ENCODE data around the gene AKAP6.

DNA sequence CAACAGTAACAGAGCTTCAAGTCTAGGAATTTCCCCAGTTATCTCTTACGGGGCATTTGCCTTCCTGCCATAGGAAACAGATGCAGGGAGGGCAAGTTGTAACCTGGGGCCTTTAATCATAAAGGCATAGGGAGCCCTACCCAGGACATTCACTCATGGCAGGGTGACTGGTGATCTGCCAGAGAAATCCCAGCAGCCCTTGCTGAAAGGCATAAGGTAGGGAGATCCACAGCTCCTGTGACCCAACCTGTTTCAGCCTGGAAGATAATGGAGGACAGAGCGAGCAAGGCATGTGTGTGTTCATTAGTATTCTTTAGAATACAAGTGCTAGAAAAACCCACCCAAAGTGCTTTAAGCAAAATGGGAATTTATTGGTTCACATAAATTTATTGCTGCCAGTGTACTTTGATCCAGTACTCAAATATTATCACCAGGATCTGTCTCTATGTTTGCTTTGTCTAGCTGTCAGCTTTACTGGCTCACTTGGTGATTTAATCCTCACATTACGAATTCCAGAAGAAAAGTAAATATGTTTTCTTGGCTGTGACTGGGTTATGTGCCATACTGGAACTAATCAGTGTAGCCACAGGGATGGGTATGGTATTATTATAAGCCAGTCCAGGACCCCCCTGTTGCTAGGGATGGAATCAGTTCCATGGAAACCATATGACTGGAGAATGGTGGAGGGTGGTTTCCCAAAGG, 21.1 kb upstream of the AKAP6 start:
- TF ChIP-seq POLR2A (IDR thresholded peaks at IDR 0.05) (no peak), POLR2AphosphoS5 (IDR thresholded peaks at IDR 0.05) (no peak)
- TF ChIP-seq, protein P1, sequence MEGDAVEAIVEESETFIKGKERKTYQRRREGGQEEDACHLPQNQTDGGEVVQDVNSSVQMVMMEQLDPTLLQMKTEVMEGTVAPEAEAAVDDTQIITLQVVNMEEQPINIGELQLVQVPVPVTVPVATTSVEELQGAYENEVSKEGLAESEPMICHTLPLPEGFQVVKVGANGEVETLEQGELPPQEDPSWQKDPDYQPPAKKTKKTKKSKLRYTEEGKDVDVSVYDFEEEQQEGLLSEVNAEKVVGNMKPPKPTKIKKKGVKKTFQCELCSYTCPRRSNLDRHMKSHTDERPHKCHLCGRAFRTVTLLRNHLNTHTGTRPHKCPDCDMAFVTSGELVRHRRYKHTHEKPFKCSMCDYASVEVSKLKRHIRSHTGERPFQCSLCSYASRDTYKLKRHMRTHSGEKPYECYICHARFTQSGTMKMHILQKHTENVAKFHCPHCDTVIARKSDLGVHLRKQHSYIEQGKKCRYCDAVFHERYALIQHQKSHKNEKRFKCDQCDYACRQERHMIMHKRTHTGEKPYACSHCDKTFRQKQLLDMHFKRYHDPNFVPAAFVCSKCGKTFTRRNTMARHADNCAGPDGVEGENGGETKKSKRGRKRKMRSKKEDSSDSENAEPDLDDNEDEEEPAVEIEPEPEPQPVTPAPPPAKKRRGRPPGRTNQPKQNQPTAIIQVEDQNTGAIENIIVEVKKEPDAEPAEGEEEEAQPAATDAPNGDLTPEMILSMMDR (IDR thresholded peaks at IDR 0.05), result no peak
